DND-41 (cell line): ENCODE measurements around the gene SPAG7.

Experiments used
- EZH2 ChIP-seq: IDR thresholded peaks from 3 replicates; pipeline ENCODE4 v1.6.1; 2012; ENCODE audit warnings: borderline replicate concordance, low read depth, mild to moderate bottlenecking, moderate library complexity, low read length, inconsistent platforms; ENCODE audit not compliant: severe bottlenecking
- TF ChIP-seq, protein P1 (sequence below): IDR thresholded peaks from 2 replicates; pipeline ENCODE4 v1.5.1; 2012; ENCODE audit warnings: borderline replicate concordance, low read length, moderate library complexity, mild to moderate bottlenecking; ENCODE audit not compliant: poor library complexity, severe bottlenecking; ENCODE audit errors: extremely low read depth

GRCh38 chr17:4919511-4920047, 48.0 kb downstream of the SPAG7 start:
- TF ChIP-seq, protein P1, sequence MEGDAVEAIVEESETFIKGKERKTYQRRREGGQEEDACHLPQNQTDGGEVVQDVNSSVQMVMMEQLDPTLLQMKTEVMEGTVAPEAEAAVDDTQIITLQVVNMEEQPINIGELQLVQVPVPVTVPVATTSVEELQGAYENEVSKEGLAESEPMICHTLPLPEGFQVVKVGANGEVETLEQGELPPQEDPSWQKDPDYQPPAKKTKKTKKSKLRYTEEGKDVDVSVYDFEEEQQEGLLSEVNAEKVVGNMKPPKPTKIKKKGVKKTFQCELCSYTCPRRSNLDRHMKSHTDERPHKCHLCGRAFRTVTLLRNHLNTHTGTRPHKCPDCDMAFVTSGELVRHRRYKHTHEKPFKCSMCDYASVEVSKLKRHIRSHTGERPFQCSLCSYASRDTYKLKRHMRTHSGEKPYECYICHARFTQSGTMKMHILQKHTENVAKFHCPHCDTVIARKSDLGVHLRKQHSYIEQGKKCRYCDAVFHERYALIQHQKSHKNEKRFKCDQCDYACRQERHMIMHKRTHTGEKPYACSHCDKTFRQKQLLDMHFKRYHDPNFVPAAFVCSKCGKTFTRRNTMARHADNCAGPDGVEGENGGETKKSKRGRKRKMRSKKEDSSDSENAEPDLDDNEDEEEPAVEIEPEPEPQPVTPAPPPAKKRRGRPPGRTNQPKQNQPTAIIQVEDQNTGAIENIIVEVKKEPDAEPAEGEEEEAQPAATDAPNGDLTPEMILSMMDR = no peak
- TF ChIP-seq EZH2 = no peak
